ENCODE results near the gene YOD1. TPM values are rescaled to one million over a fixed set of nuclear protein-coding genes. Genes with fewer than 3 reads are reported as not detected.

The YOD1 gene
- total RNA-seq: 1 to 10 TPM; 7.3 to 9.9 TPM
- polyA plus RNA-seq (ENCODE audit: insufficient read length in 6 of 6): 10 to 100 TPM; 11.6 to 15.0 (median 13.6) TPM
- long read RNA-seq, donor 1, full-length matches to known transcripts: 12 of 12 reads
- long read RNA-seq, donor 1, partial matches to known transcripts: 0 of 12 reads
- long read RNA-seq, donor 1, other reads (novel, unspliced or antisense): 0 of 12 reads
- long read RNA-seq, donor 2, full-length matches to known transcripts: 4 of 4 reads
- long read RNA-seq, donor 2, partial matches to known transcripts: 0 of 4 reads
- long read RNA-seq, donor 2, other reads (novel, unspliced or antisense): 0 of 4 reads
- long read RNA-seq, donor 3, full-length matches to known transcripts: 2 of 2 reads
- long read RNA-seq, donor 3, partial matches to known transcripts: 0 of 2 reads
- long read RNA-seq, donor 3, other reads (novel, unspliced or antisense): 0 of 2 reads
- long read RNA-seq, donor 4: 0 reads
- long read RNA-seq, donor 5, full-length matches to known transcripts: 8 of 8 reads
- long read RNA-seq, donor 5, partial matches to known transcripts: 0 of 8 reads
- long read RNA-seq, donor 5, other reads (novel, unspliced or antisense): 0 of 8 reads
- long read RNA-seq, donor 6, full-length matches to known transcripts: 1 of 1 reads
- long read RNA-seq, donor 6, partial matches to known transcripts: 0 of 1 reads
- long read RNA-seq, donor 6, other reads (novel, unspliced or antisense): 0 of 1 reads
- long read RNA-seq, donor 7, full-length matches to known transcripts: 4 of 4 reads
- long read RNA-seq, donor 7, partial matches to known transcripts: 0 of 4 reads
- long read RNA-seq, donor 7, other reads (novel, unspliced or antisense): 0 of 4 reads
- long read RNA-seq, donor 8, full-length matches to known transcripts: 2 of 2 reads
- long read RNA-seq, donor 8, partial matches to known transcripts: 0 of 2 reads
- long read RNA-seq, donor 8, other reads (novel, unspliced or antisense): 0 of 2 reads
- long read RNA-seq, donor 9: 0 reads
- long read RNA-seq, donor 10: 0 reads
- long read RNA-seq, donor 11, full-length matches to known transcripts: 3 of 3 reads
- long read RNA-seq, donor 11, partial matches to known transcripts: 0 of 3 reads
- long read RNA-seq, donor 11, other reads (novel, unspliced or antisense): 0 of 3 reads
- long read RNA-seq, donor 12, full-length matches to known transcripts: 8 of 8 reads
- long read RNA-seq, donor 12, partial matches to known transcripts: 0 of 8 reads
- long read RNA-seq, donor 12, other reads (novel, unspliced or antisense): 0 of 8 reads

DNA sequence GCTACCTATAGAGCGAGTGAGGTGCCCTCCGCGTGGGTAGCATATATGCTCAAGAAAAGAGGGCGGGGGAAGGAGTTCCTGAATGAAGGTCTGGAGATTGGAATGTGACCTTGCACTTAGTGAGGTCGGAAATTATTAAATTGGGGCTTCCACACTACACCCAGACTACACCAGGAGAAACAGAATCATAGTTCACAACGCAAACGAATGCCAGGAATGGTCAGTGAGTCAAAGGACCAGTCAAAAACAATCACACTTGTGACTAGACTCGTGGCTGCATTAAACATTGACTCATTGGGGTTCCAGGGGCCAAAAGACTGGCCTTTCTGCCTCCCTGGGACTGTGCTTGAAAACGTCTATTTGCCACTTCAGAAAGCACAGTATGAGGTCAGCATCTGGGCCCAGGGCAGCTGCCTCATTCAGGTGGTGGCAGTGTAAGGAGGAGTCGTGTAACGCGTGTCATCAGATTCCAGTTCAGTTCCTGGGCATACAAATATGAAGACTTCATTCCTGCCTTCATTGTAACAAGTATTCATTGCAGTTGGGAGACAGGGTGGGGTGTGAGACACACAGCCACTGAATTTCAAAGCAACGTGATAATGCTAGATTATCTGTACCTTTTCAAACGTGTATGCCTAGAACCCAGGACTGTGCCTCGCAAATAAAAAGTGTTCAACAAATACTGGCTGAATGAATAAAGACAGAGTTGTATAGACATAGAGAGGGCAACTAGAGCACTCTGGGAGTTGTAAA, at the start of gene YOD1:
YOD1 (minus strand) TSS at position 18 of the 753 bp plus-strand sequence. CDS start 178 bp downstream, outside the sequence.
- peak within 1 kb of the TSS; percentile 63 to 68 for H3K4me3 ChIP-seq
- peak within 1 kb of the TSS; percentile 91 to 94 for H3K27ac ChIP-seq
- TF ChIP-seq CTCF (IDR thresholded peaks at IDR 0.05): no peak
- ATAC-seq (peak; percentile 30), DNase-seq (peak in 1 of 4 donors; percentile 50)
- H3K36me3 ChIP-seq: peaks cover 0 to 20% of the 10 kb centered on the region in 2 donors
- intact Hi-C loops (cut with DNase I): no loop called here
- no peaks in the 10 kb centered on the region for H3K27me3 ChIP-seq
- H3K4me1 ChIP-seq: peaks cover 21 to 74% of the 10 kb centered on the region in 2 donors
- no peaks in the 10 kb centered on the region for H3K9me3 ChIP-seq

- DNase-seq (no peak), ATAC-seq (no peak)
- Histone ChIP-seq H3K36me3 (no peaks in the 10 kb centered on the region), H3K4me3 (no peak overlapping the region), H3K9me3 (no peaks in the 10 kb centered on the region), H3K27me3 (no peaks in the 10 kb centered on the region), H3K4me1 (no peaks in the 10 kb centered on the region), H3K27ac (no peak overlapping the region)
- no peak for TF ChIP-seq CTCF (IDR thresholded peaks at IDR 0.05)
- intact Hi-C loops (cut with DNase I): no loop called here
Measured at GRCh38 chr1:207097871-207098324, 46.9 kb upstream of the YOD1 start.

DNA sequence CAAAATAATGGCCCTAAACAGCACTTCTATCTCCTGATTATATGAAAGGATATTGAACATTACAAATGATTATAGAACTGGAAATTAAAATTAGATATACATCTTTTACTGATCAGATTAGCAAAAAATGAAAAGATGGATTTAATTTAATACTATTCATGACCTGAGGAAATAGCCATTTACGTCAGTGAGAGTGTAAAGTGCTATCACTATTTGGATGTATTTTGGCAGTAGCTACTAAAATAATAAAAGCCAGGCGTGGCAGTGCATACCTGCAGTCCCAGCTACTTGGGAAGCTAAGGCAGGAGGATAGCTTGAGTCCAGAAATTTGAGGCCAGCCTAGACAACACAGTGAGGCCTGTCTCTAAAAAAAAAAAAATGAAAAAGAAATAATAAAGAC, 42.9 kb upstream of the YOD1 start:
- no peak for DNase-seq
- Histone ChIP-seq H3K9me3 (no peaks in the 10 kb centered on the region), H3K36me3 (no peaks in the 10 kb centered on the region), H3K4me3 (no peak overlapping the region), H3K4me1 (peaks cover 0 to 3% of the 10 kb centered on the region in 2 donors), H3K27ac (no peak overlapping the region), H3K27me3 (no peaks in the 10 kb centered on the region)
- intact Hi-C loops (cut with DNase I): no loop called here
- peak; percentile 24 for ATAC-seq
- TF ChIP-seq CTCF (IDR thresholded peaks at IDR 0.05): no peak

GRCh38 chr1:207091200-207091908, 40.3 kb upstream of the YOD1 start:
- Histone ChIP-seq H3K9me3 (no peaks in the 10 kb centered on the region), H3K27me3 (no peaks in the 10 kb centered on the region), H3K36me3 (no peaks in the 10 kb centered on the region), H3K4me3 (no peak overlapping the region), H3K4me1 (peaks cover 0 to 4% of the 10 kb centered on the region in 2 donors), H3K27ac (no peak overlapping the region)
- no peak for TF ChIP-seq CTCF (IDR thresholded peaks at IDR 0.05)
- intact Hi-C loops (cut with DNase I): no loop called here
- DNase-seq (no peak), ATAC-seq (no peak)
